Measurements from ENCODE around the gene SMYD2. TPM values are rescaled to one million over a fixed set of nuclear protein-coding genes. Genes with fewer than 3 reads are reported as not detected.

SMYD2 gene
- polyA plus RNA-seq, 1 donor from 2014 or later: 36.9 TPM

DNA sequence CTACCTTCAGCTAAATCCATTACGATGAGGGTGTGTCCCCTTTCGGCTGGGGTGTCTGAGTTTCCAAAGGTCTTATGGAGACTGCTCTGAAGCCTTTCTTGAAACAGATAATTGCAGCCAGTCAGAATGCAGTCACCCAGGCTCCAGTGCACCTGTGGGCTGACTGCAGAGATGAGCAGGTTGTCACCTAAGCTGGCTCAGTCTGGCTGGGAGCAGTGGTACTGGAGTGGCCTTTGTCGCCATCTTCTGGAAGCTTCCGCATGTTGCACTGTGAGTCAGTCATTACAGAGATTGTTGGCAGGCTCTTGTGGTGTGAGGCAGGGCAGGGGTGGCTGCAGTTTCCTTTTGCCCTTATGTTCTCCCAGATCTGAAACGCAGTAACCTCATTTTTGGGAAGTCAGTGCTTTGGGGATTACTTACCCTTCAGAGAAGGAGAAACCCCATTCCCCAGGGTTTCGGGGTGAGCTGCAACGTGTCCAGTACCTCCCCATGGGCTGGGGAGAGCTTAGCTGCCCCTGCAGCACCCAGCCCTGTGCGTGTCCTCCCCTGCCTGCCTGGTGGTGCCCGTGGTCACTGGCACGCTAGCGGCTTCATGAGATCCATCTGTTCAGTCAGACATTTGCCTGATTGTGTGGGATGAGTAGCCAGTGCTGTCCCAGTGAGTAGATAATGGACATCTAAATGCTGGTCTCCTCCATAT is 48.0 kb downstream of the SMYD2 start:
- H3K27me3 ChIP-seq (ENCODE audit: insufficient read depth, low read depth, low read length): no peaks in the 10 kb centered on the region
- TF ChIP-seq POLR2AphosphoS5 (IDR thresholded peaks at IDR 0.05) (peak; percentile 35), EP300 (conservative IDR thresholded peaks at IDR 0.05; ENCODE audit: poor library complexity, severe bottlenecking) (peak; percentile 53), TAF1 (IDR thresholded peaks at IDR 0.05; ENCODE audit: low read depth) (no peak), MXI1 (conservative IDR thresholded peaks at IDR 0.05; ENCODE audit: poor library complexity, severe bottlenecking) (no peak), SMC3 (conservative IDR thresholded peaks at IDR 0.05; ENCODE audit: poor library complexity) (peak; percentile 100), RAD21 (conservative IDR thresholded peaks at IDR 0.05) (peak; percentile 100), EZH2 (IDR thresholded peaks at IDR 0.05; ENCODE audit: borderline replicate concordance, insufficient read depth, low read length, poor library complexity, severe bottlenecking) (no peak)
- TF ChIP-seq, protein P1, sequence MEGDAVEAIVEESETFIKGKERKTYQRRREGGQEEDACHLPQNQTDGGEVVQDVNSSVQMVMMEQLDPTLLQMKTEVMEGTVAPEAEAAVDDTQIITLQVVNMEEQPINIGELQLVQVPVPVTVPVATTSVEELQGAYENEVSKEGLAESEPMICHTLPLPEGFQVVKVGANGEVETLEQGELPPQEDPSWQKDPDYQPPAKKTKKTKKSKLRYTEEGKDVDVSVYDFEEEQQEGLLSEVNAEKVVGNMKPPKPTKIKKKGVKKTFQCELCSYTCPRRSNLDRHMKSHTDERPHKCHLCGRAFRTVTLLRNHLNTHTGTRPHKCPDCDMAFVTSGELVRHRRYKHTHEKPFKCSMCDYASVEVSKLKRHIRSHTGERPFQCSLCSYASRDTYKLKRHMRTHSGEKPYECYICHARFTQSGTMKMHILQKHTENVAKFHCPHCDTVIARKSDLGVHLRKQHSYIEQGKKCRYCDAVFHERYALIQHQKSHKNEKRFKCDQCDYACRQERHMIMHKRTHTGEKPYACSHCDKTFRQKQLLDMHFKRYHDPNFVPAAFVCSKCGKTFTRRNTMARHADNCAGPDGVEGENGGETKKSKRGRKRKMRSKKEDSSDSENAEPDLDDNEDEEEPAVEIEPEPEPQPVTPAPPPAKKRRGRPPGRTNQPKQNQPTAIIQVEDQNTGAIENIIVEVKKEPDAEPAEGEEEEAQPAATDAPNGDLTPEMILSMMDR (IDR thresholded peaks at IDR 0.05; ENCODE audit: poor library complexity, severe bottlenecking): peak; percentile 97
- TF ChIP-seq, protein P2, sequence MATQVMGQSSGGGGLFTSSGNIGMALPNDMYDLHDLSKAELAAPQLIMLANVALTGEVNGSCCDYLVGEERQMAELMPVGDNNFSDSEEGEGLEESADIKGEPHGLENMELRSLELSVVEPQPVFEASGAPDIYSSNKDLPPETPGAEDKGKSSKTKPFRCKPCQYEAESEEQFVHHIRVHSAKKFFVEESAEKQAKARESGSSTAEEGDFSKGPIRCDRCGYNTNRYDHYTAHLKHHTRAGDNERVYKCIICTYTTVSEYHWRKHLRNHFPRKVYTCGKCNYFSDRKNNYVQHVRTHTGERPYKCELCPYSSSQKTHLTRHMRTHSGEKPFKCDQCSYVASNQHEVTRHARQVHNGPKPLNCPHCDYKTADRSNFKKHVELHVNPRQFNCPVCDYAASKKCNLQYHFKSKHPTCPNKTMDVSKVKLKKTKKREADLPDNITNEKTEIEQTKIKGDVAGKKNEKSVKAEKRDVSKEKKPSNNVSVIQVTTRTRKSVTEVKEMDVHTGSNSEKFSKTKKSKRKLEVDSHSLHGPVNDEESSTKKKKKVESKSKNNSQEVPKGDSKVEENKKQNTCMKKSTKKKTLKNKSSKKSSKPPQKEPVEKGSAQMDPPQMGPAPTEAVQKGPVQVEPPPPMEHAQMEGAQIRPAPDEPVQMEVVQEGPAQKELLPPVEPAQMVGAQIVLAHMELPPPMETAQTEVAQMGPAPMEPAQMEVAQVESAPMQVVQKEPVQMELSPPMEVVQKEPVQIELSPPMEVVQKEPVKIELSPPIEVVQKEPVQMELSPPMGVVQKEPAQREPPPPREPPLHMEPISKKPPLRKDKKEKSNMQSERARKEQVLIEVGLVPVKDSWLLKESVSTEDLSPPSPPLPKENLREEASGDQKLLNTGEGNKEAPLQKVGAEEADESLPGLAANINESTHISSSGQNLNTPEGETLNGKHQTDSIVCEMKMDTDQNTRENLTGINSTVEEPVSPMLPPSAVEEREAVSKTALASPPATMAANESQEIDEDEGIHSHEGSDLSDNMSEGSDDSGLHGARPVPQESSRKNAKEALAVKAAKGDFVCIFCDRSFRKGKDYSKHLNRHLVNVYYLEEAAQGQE (IDR thresholded peaks at IDR 0.05; ENCODE audit: borderline replicate concordance): no peak
- no peaks in the 10 kb centered on the region for H3K79me2 ChIP-seq (replicated peaks; ENCODE audit: insufficient read depth, low read length)
- H3F3A ChIP-seq (ENCODE audit: insufficient read depth, low read length, poor library complexity, severe bottlenecking): no peaks in the 10 kb centered on the region
- H4K20me1 ChIP-seq (ENCODE audit: insufficient read depth): no peaks in the 10 kb centered on the region
- no peak overlapping the region for H3K4me2 ChIP-seq (ENCODE audit: low read length)
- no peak overlapping the region for H3K4me3 ChIP-seq (ENCODE audit: low read length)
- no peaks in the 10 kb centered on the region for H3K36me3 ChIP-seq (ENCODE audit: insufficient read depth, low read length)
- no peak overlapping the region for H2AFZ ChIP-seq (ENCODE audit: low read depth, low read length)
- H3K9ac ChIP-seq (ENCODE audit: low read length): no peak overlapping the region
- H3K27ac ChIP-seq (ENCODE audit: low read length): no peak overlapping the region
- H3K9me2 ChIP-seq (ENCODE audit: insufficient read depth, low read length): no peaks in the 10 kb centered on the region
- H3K9me3 ChIP-seq (ENCODE audit: low read length): no peaks in the 10 kb centered on the region

DNA sequence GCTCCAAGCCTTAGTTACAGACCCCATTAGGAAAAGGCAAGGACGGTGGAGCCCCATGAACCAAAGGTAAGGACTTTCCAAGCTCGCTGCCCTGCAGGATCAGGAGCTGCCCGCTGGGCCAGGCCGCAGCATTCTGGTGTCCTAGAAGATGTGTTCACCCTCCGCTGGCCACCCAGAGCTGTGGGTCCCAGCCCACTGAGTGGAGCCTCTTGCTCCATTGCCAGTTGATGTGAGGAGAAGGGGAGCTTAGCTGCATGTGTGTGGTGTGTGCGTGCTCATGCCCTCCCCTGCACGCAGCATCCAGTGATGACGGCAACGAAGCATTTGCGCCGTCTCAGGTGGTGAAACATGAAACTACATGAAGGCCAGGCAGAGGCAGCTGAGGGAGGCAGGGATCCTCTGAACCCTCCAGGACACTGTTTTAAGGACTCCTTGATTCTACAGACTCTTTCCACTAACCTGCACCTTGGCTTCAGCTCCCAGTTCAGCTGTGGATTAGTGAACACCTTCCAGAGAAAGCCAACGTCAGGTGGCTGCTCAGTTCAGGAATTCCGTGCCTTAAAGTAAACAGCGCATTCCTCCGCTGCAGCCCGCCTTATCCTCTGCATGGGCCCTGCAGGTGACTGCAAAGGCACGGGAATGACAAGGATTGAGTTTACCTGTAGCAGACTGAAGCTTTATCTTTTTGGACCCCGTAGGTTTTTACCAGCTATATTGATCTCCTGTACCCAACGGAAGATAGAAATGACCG is 48.7 kb downstream of the SMYD2 start:
- TF ChIP-seq SMC3 (conservative IDR thresholded peaks at IDR 0.05; ENCODE audit: poor library complexity): no peak
- TF ChIP-seq, protein P1 (IDR thresholded peaks at IDR 0.05; ENCODE audit: poor library complexity, severe bottlenecking): no peak
- TF ChIP-seq, protein P2 (IDR thresholded peaks at IDR 0.05; ENCODE audit: borderline replicate concordance): no peak
- no peak for TF ChIP-seq POLR2AphosphoS5 (IDR thresholded peaks at IDR 0.05)
- TF ChIP-seq EZH2 (IDR thresholded peaks at IDR 0.05; ENCODE audit: borderline replicate concordance, insufficient read depth, low read length, poor library complexity, severe bottlenecking): no peak
- no peak for TF ChIP-seq EP300 (conservative IDR thresholded peaks at IDR 0.05; ENCODE audit: poor library complexity, severe bottlenecking)
- TF ChIP-seq TAF1 (IDR thresholded peaks at IDR 0.05; ENCODE audit: low read depth): no peak
- no peak for TF ChIP-seq RAD21 (conservative IDR thresholded peaks at IDR 0.05)
- H3K9me3 ChIP-seq (ENCODE audit: low read length): no peaks in the 10 kb centered on the region
- H3K36me3 ChIP-seq (ENCODE audit: insufficient read depth, low read length): no peaks in the 10 kb centered on the region
- no peaks in the 10 kb centered on the region for H4K20me1 ChIP-seq (ENCODE audit: insufficient read depth)
- no peak overlapping the region for H2AFZ ChIP-seq (ENCODE audit: low read depth, low read length)
- no peaks in the 10 kb centered on the region for H3K27me3 ChIP-seq (ENCODE audit: insufficient read depth, low read depth, low read length)
- no peak overlapping the region for H3K4me2 ChIP-seq (ENCODE audit: low read length)
- H3K9me2 ChIP-seq (ENCODE audit: insufficient read depth, low read length): no peaks in the 10 kb centered on the region
- no peaks in the 10 kb centered on the region for H3K79me2 ChIP-seq (replicated peaks; ENCODE audit: insufficient read depth, low read length)
- H3F3A ChIP-seq (ENCODE audit: insufficient read depth, low read length, poor library complexity, severe bottlenecking): no peaks in the 10 kb centered on the region
- no peak overlapping the region for H3K9ac ChIP-seq (ENCODE audit: low read length)
- H3K27ac ChIP-seq (ENCODE audit: low read length): no peak overlapping the region
- H3K4me3 ChIP-seq (ENCODE audit: low read length): no peak overlapping the region

All from neural cell (in vitro differentiated cells).